GM12878 (cell line): ENCODE results near the gene MYO3B. TPM values are rescaled to one million over a fixed set of nuclear protein-coding genes. Genes with fewer than 3 reads are reported as not detected.
A peak's percentile ranks its signal among the peaks of the same experiment; 100 is the strongest.

Experiments used
- ATF2 ChIP-seq: IDR thresholded peaks from 2 replicates; pipeline ENCODE4 v1.6.1; 2012; ENCODE audit warnings: low read length, inconsistent platforms
- BHLHE40 ChIP-seq, 2 experiments: fragments of 450-650 bp in 1 of 2; IDR thresholded peaks; 2 replicates each; pipeline ENCODE4 v1.6.1; 2011 to 2017; ENCODE audit warnings: low read depth in 2 of 2, borderline replicate concordance in 1 of 2, improper control_type of control experiment in 1 of 2, low read length in 1 of 2, mild to moderate bottlenecking in 1 of 2
- CHD1 ChIP-seq: IDR thresholded peaks from 2 replicates; pipeline ENCODE4 v1.6.1; 2012; ENCODE audit warnings: low read depth, low read length, improper control_type of control experiment
- CHD4 ChIP-seq: fragments of 200-600 bp; sonication (generic); IDR thresholded peaks from 2 replicates; pipeline ENCODE4 v1.6.1; 2016; ENCODE audit warnings: mild to moderate bottlenecking
- CUX1 ChIP-seq: IDR thresholded peaks from 2 replicates; pipeline ENCODE4 v1.6.1; 2012; ENCODE audit warnings: improper control_type of control experiment, low read depth, low read length; ENCODE audit not compliant: insufficient replicate concordance
- EP300 ChIP-seq, 2 experiments: fragments of 150-350 bp in 1 of 2; IDR thresholded peaks; 2 replicates each; pipeline ENCODE4 v1.6.1; 2011 to 2012; ENCODE audit warnings: low read depth in 2 of 2, low read length in 2 of 2, borderline replicate concordance in 1 of 2, improper control_type of control experiment in 1 of 2, inconsistent platforms in 1 of 2; ENCODE audit not compliant: control insufficient read depth in 1 of 2
- FOS ChIP-seq: IDR thresholded peaks from 3 replicates; pipeline ENCODE4 v1.6.1; 2011; ENCODE audit warnings: borderline replicate concordance; ENCODE audit not compliant: insufficient read length; ENCODE audit errors: extremely low read depth
- FOXM1 ChIP-seq: IDR thresholded peaks from 2 replicates; pipeline ENCODE4 v1.6.1; 2012; ENCODE audit warnings: low read depth, mild to moderate bottlenecking, inconsistent platforms, low read length, moderate library complexity
- HDAC2 ChIP-seq: fragments of 200-600 bp; sonication (generic); IDR thresholded peaks from 2 replicates; pipeline ENCODE4 v1.6.1; 2017
- MAX ChIP-seq: IDR thresholded peaks from 2 replicates; pipeline ENCODE4 v1.6.1; 2012; ENCODE audit warnings: low read depth, low read length, improper control_type of control experiment
- NBN ChIP-seq: fragments of 450-650 bp; IDR thresholded peaks from 2 replicates; pipeline ENCODE4 v1.6.1; 2016
- NFYA ChIP-seq: IDR thresholded peaks from 2 replicates; pipeline ENCODE4 v1.6.1; 2011; ENCODE audit warnings: low read depth, mild to moderate bottlenecking, low read length, improper control_type of control experiment, borderline replicate concordance
- NR2C1 ChIP-seq: fragments of 450-650 bp; IDR thresholded peaks from 2 replicates; pipeline ENCODE4 v1.6.1; 2017; ENCODE audit warnings: antibody characterized with exemption, mild to moderate bottlenecking, moderate library complexity
- NR2F1 ChIP-seq: fragments of 450-650 bp; conservative IDR thresholded peaks from 2 replicates; pipeline ENCODE4 v1.6.1; 2017; ENCODE audit warnings: mild to moderate bottlenecking
- PAX5 ChIP-seq: IDR thresholded peaks from 2 replicates; pipeline ENCODE4 v1.6.1; 2011; ENCODE audit warnings: low read depth, low read length, borderline replicate concordance
- REST ChIP-seq: IDR thresholded peaks from 2 replicates; pipeline ENCODE4 v1.6.1; 2012; ENCODE audit warnings: mild to moderate bottlenecking, low read depth, low read length
- SMAD1 ChIP-seq: fragments of 450-650 bp; IDR thresholded peaks from 2 replicates; pipeline ENCODE4 v1.6.1; 2018; ENCODE audit warnings: mild to moderate bottlenecking, low read depth; ENCODE audit not compliant: partially characterized antibody
- SMARCA5 ChIP-seq: fragments of 450-650 bp; IDR thresholded peaks from 2 replicates; pipeline ENCODE4 v1.6.1; 2017; ENCODE audit warnings: mild to moderate bottlenecking
- ZBED1 ChIP-seq: IDR thresholded peaks from 2 replicates; pipeline ENCODE4 v1.6.1; 2016; ENCODE audit warnings: borderline replicate concordance
- polyA plus RNA-seq, 11 experiments: library from polyadenylated mRNA; depleted of rRNA in 4 of 11; unstranded in 6 of 11; stranded (reverse) in 5 of 11; fragments of >200 nt; fragmentation: Nextera tagmentation in 4 of 11; fragmentation: Illumina TruSeq in 1 of 11; extraction: Ambion mirVana in 4 of 11; extraction: Trizol in 1 of 11; gene quantifications; 1 replicate in 1 of 11; 2 replicates in 10 of 11; pipeline versions ENCODE4 v1.2.1 to v1.2.3, GENCODE V29; 2011 to 2016; ENCODE audit warnings: inconsistent platforms in 2 of 11, missing spikeins in 2 of 11, low read depth in 1 of 11
- total RNA-seq, 4 experiments: library from RNA; depleted of rRNA in 3 of 4; stranded (reverse); fragments of >200 nt in 3 of 4; fragmentation: Illumina TruSeq in 1 of 4; extraction: Trizol in 1 of 4; gene quantifications; 2 replicates each; pipeline versions ENCODE4 v1.2.1 to v1.2.3, GENCODE V29; 2013 to 2021

The MYO3B gene
- total and polyA plus RNA-seq, 10 of the 15 experiments (the other 5 are each of a cell fraction or from before 2014, with no cell fraction given), result 1.1 to 7.1 (median 2.1) TPM

DNA sequence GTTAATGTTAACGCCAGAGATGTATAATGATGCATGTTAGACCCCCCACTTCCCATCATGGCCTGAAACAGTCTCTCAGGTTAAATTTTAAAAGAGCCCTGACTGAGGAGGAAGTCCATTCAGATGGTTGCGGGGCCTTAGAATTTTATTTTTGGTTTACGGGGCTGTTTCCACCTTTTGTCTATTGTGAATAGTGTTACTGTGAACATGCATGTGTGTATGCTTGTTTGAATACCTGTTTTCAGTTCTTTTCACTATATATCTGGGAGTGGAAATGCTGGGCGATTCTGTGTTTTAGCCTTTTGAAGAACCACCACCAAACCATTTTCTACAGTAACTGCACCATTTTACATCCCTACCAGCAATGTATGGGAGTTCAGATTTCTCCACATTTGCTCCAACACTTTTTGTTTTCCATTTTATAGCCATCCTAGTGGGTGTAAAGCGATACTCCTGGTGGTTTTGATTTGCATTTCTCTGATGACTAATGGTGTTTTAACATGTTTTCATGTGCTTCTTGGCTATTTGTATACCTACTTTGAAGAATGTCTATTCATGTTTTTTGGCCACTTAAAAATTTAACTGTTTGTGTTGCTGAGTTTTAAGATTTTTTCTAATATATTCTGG is 133.0 kb downstream of the MYO3B start (continued):
- no peak for TF ChIP-seq FOS
- no peak for TF ChIP-seq PAX5
- no peak for TF ChIP-seq ATF2
- TF ChIP-seq SMARCA5, result no peak
- TF ChIP-seq MAX, result no peak
- no peak for TF ChIP-seq HDAC2
- TF ChIP-seq CHD4, result no peak
- TF ChIP-seq SMAD1, result no peak
- TF ChIP-seq NFYA, result no peak
- no peak for TF ChIP-seq NR2F1
- peak; percentile 21; the same call in 1 of the 2 replicates for TF ChIP-seq NBN
- TF ChIP-seq FOXM1, result no peak
- TF ChIP-seq ZBED1, result no peak
- TF ChIP-seq BHLHE40 (IDR thresholded peaks at IDR 0.05; ENCODE audit: borderline replicate concordance in 1 of 2, low read depth in 2 of 2, low read length in 1 of 2), result peak in 1 of 2 experiments; percentile 37; a peak in 1 of 4 replicates
- TF ChIP-seq EP300 (IDR thresholded peaks at IDR 0.05; ENCODE audit: borderline replicate concordance in 1 of 2, control insufficient read depth in 1 of 2, low read depth in 2 of 2, low read length in 2 of 2), result peak; percentile 18 to 56; a peak in 2 of 4 replicates
- no peak for TF ChIP-seq NR2C1
- no peak for TF ChIP-seq CHD1
- TF ChIP-seq REST, result no peak
- TF ChIP-seq CUX1, result no peak
